Midbrain (tissue), 1 donor: ENCODE data around the gene CCT8.

ENCODE experiments used
- DNase-seq: peaks from one replicate; lab custom pipeline; 2025; lab: John Stamatoyannopoulos, UW

CCT8 gene

GRCh38 chr21:29073222-29074006, at the start of gene CCT8:
Gene CCT8 (minus strand): TSS chr21:29073648. CDS start chr21:29073590, 58 bp downstream.
- DNase-seq: peak; percentile 99

- no peak for DNase-seq
Observed at GRCh38 chr21:29121759-29122158, 48.3 kb upstream of the CCT8 start.

GRCh38 chr21:29117372-29117955, 44.0 kb upstream of the CCT8 start:
- DNase-seq: no peak

GRCh38 chr21:29115899-29116298, 42.5 kb upstream of the CCT8 start:
- DNase-seq: no peak

GRCh38 chr21:29114765-29115500, 41.5 kb upstream of the CCT8 start:
- DNase-seq: no peak

GRCh38 chr21:29105218-29105617, 31.8 kb upstream of the CCT8 start:
- DNase-seq: no peak

- no peak for DNase-seq
Observed at GRCh38 chr21:29104239-29104708, 30.8 kb upstream of the CCT8 start.

GRCh38 chr21:29102791-29103257, 29.4 kb upstream of the CCT8 start:
- DNase-seq: no peak

- DNase-seq: no peak
Observed at GRCh38 chr21:29098156-29098555, 24.7 kb upstream of the CCT8 start.

- DNase-seq: no peak
Observed at GRCh38 chr21:29096218-29097015, 23.0 kb upstream of the CCT8 start.

- DNase-seq: no peak
Observed at GRCh38 chr21:29092102-29092959, 18.9 kb upstream of the CCT8 start.

- no peak for DNase-seq
Observed at GRCh38 chr21:29091033-29091432, 17.6 kb upstream of the CCT8 start.

- no peak for DNase-seq
Observed at GRCh38 chr21:29085106-29085752, 11.8 kb upstream of the CCT8 start.

- no peak for DNase-seq
Observed at GRCh38 chr21:29084372-29084771, 10.9 kb upstream of the CCT8 start.

- no peak for DNase-seq
Observed at GRCh38 chr21:29083306-29083705, 9.9 kb upstream of the CCT8 start.

- DNase-seq: no peak
Observed at GRCh38 chr21:29082046-29082815, 8.8 kb upstream of the CCT8 start.

- no peak for DNase-seq
Observed at GRCh38 chr21:29080454-29080941, 7.0 kb upstream of the CCT8 start.

GRCh38 chr21:29078869-29079767, 5.7 kb upstream of the CCT8 start:
- no peak for DNase-seq
